ENCODE measurements around the gene KIFC3.
"Not testable (repeated sequence)": the region's sequence is repeated elsewhere in the genome, so short reads cannot be mapped to it uniquely, and the experiment has no call there.

KIFC3 gene

GRCh38 chr16:57802341-57803133 lies at the start of gene KIFC3:
Gene KIFC3, minus strand, starts transcription at chr16:57802491. Its CDS starts 4,248 bp downstream, at chr16:57798243.
- peak; percentile 28 for DNase-seq

GRCh38 chr16:57848181-57848580 lies 45.9 kb upstream of the KIFC3 start:
- DNase-seq: no peak

GRCh38 chr16:57846931-57847330 lies 44.6 kb upstream of the KIFC3 start:
- DNase-seq: not testable (repeated sequence)

GRCh38 chr16:57846078-57846697 lies 43.9 kb upstream of the KIFC3 start:
- peak; percentile 15 for DNase-seq

GRCh38 chr16:57845115-57845514 lies 42.8 kb upstream of the KIFC3 start:
- DNase-seq: no peak

- DNase-seq: peak; percentile 1
Measured at GRCh38 chr16:57844416-57845030, 42.2 kb upstream of the KIFC3 start.

- DNase-seq: no peak
Measured at GRCh38 chr16:57843400-57843799, 41.1 kb upstream of the KIFC3 start.

- no peak for DNase-seq
Measured at GRCh38 chr16:57842601-57843000, 40.3 kb upstream of the KIFC3 start.

- no peak for DNase-seq
Measured at GRCh38 chr16:57840833-57841232, 38.5 kb upstream of the KIFC3 start.

- DNase-seq: no peak
Measured at GRCh38 chr16:57838161-57838560, 35.9 kb upstream of the KIFC3 start.

GRCh38 chr16:57837305-57838125 lies 35.2 kb upstream of the KIFC3 start:
- peak; percentile 23 for DNase-seq

GRCh38 chr16:57835439-57835838 lies 33.1 kb upstream of the KIFC3 start:
- DNase-seq: not testable (repeated sequence)

- no peak for DNase-seq
Measured at GRCh38 chr16:57834936-57835335, 32.6 kb upstream of the KIFC3 start.

- no peak for DNase-seq
Measured at GRCh38 chr16:57830890-57831484, 28.7 kb upstream of the KIFC3 start.

GRCh38 chr16:57829969-57830360 lies 27.7 kb upstream of the KIFC3 start:
- DNase-seq: no peak

GRCh38 chr16:57828272-57829161 lies 26.2 kb upstream of the KIFC3 start:
- no peak for DNase-seq

- no peak for DNase-seq
Measured at GRCh38 chr16:57826706-57827625, 24.7 kb upstream of the KIFC3 start.

GRCh38 chr16:57826052-57826451 lies 23.8 kb upstream of the KIFC3 start:
- DNase-seq: no peak

- no peak for DNase-seq
Measured at GRCh38 chr16:57825298-57826044, 23.2 kb upstream of the KIFC3 start.

- DNase-seq: no peak
Measured at GRCh38 chr16:57824888-57825287, 22.6 kb upstream of the KIFC3 start.
